MG63 (cell line): ENCODE results near the gene EXOC4. TPM values are rescaled to one million over a fixed set of nuclear protein-coding genes. Genes with fewer than 3 reads are reported as not detected.
"Not testable (repeated sequence)": the region's sequence is repeated elsewhere in the genome, so short reads cannot be mapped to it uniquely, and the experiment has no call there.

Experiments used
- DNase-seq: peaks from one replicate; pipeline ENCODE4 v3.0.0-alpha.2; 2020
- H3K27me3 ChIP-seq: fragments of 250-450 bp; sonication (Bioruptor Pico); 2 replicates; pipeline ENCODE4 v1.5.1; 2020; ENCODE audit warnings: mild to moderate bottlenecking, moderate library complexity
- H3K36me3 ChIP-seq: fragments of 250-450 bp; sonication (Bioruptor Pico); 2 replicates; pipeline ENCODE4 v1.5.1; 2020; ENCODE audit warnings: mild to moderate bottlenecking, moderate library complexity
- H3K4me3 ChIP-seq: fragments of 250-450 bp; sonication (Bioruptor Pico); 2 replicates; pipeline ENCODE4 v1.5.1; 2020; ENCODE audit warnings: mild to moderate bottlenecking, moderate library complexity
- H3K9me3 ChIP-seq: fragments of 250-450 bp; sonication (Bioruptor Pico); 2 replicates; pipeline ENCODE4 v1.5.1; 2020; ENCODE audit warnings: mild to moderate bottlenecking, moderate library complexity
- total RNA-seq: library from RNA; depleted of rRNA; stranded (reverse); fragments of >200 nt; shearing (Covaris generic); gene quantifications from 2 replicates; pipeline ENCODE4 v1.2.3, GENCODE V29; 2014; ENCODE audit warnings: low replicate concordance

The EXOC4 gene
- total RNA-seq, 1 experiment from 2014 or later: 24.1 TPM

DNA sequence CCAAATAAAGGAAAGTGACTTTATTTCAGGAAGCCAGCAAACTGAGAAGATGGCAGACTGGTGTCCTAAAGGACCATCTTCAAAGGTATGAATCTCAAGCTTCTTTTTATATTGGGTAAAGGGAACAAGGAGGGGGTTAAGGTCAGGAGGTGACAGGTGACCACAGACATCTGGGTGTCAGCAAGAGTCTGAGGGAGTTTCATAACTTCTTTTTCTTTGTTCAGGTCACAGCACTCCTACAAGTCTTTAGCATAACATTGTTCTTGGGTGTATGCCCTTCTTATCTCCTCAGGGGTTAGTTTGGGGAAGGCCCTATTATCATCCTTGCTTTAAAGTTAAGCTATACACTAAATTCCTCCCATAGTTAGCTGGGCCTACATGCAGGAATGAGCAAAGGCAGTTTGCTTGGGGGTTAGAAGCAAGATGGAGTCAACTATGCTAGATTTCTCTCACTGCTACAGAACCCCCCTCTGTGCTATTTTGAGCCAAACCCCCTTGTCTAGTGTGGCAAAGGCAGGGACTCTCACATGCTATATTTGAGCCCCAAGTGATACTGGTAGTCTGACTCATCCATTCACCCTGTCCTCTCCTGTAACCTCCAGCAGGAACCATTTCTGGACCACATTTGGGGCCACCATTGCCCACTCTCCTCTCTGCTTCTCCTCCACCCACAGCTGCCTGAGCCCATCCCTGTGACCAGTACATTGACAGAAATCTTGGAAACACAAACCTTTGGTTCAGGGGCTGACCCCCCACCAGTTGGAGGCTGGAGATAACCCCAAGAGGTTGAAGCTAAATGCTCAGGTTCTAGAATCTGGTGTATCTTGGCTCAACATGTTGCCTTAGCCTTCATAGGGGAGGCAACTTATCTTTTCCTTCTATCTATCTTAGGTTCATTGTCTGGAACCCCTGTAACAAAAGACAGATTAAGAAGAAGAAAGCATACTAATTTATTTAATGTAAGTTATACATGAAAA is 818.8 kb downstream of the EXOC4 start:
- Histone ChIP-seq H3K9me3 (no peaks in the 10 kb centered on the region), H3K27me3 (no peaks in the 10 kb centered on the region), H3K4me3 (no peak overlapping the region), H3K36me3 (no peaks in the 10 kb centered on the region)
- no peak for DNase-seq

GRCh38 chr7:134073276-134073675 is 820.4 kb downstream of the EXOC4 start:
- no peak for DNase-seq
- H3K36me3 ChIP-seq: no peaks in the 10 kb centered on the region
- no peak overlapping the region for H3K4me3 ChIP-seq

GRCh38 chr7:134075799-134076198 is 822.9 kb downstream of the EXOC4 start:
- Histone ChIP-seq H3K36me3 (no peaks in the 10 kb centered on the region), H3K4me3 (no peak overlapping the region), H3K27me3 (no peaks in the 10 kb centered on the region), H3K9me3 (no peaks in the 10 kb centered on the region)
- no peak for DNase-seq

More at GRCh38 chr7:134073276-134073675, 820.4 kb downstream of the EXOC4 start:
- Histone ChIP-seq H3K27me3 (no peaks in the 10 kb centered on the region), H3K9me3 (no peaks in the 10 kb centered on the region)

- not testable (repeated sequence) for H3K9me3 ChIP-seq, H3K36me3 ChIP-seq, DNase-seq, H3K4me3 ChIP-seq, H3K27me3 ChIP-seq
These were observed 824.7 kb downstream of the EXOC4 start for GRCh38 chr7:134077560-134077959.

DNA sequence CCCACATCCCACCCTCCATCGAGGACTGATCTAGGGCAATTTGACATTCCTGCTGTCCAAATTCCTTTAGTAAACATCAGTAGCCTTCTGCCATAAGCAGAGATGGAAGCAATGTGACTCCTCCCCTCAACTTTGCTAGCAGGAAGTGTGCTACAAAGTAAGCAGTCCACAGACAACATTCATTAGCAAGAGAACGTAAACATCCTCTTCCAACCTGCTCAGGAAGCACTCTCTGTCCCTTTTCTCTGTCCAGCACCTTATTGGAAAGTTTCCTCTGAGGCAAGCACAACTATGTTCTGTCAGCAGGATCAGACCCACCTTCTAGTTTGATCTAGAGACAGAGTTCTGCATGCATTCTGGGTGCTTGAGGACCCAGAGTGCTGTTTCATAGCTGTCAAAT is 826.1 kb downstream of the EXOC4 start:
- Histone ChIP-seq H3K9me3 (no peaks in the 10 kb centered on the region), H3K36me3 (no peaks in the 10 kb centered on the region), H3K27me3 (no peaks in the 10 kb centered on the region), H3K4me3 (no peak overlapping the region)
- DNase-seq: no peak

DNA sequence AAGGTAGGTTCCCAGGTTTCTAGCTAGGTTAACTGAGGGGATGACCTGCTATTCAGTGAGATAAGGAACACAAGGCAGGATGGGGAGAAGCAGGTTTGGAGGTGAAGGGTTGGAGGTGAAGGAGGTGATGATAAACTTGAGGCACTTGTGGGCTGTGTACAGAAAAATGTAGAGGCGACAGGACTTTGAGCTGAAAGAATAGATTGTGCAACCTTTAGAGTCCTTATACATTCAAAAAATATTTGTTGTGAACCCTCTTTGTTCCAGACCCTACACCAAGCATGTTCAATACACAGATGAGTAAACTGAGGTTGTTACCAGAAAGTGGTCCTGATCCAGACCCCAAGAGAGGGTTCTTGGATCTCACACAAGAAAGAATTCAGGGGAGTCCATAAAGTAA is 828.8 kb downstream of the EXOC4 start:
- Histone ChIP-seq H3K9me3 (no peaks in the 10 kb centered on the region), H3K4me3 (no peak overlapping the region), H3K36me3 (no peaks in the 10 kb centered on the region), H3K27me3 (no peaks in the 10 kb centered on the region)
- no peak for DNase-seq

GRCh38 chr7:134083766-134084487 is 831.0 kb downstream of the EXOC4 start:
- no peaks in the 10 kb centered on the region for H3K9me3 ChIP-seq
- H3K4me3 ChIP-seq: no peak overlapping the region
- no peaks in the 10 kb centered on the region for H3K36me3 ChIP-seq
- no peaks in the 10 kb centered on the region for H3K27me3 ChIP-seq
- DNase-seq: no peak

DNA sequence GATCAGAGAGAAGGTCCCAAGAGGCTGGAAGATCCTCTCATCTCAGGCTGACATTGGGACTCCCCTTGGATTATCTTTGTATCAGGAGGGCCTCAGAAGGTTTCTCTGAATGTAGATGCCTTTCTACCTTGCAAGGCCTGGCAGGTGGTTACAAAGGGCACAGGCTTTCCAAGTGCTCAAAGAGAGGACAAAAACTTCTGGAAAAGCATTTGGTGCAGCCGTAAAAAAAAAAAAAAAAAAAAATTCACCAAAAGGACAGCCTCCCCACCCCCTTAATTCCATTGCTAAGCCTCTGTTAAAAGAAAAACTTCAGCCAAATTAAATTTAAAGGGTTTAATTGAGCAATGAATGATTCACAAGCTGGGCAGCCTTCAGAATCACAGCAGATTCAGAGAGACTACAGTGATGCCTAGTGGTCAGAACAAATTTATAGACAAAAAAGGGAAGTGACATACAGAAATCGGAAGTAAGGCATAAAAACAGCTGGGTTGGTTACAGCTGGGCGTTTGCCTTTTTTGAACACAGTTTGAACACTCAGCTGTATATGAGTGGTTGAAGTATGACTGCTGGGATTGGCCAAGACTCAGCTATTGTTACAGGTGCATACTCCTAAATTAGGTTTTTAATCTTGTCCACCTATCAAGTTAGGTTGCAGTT is 831.7 kb downstream of the EXOC4 start:
- H3K4me3 ChIP-seq: no peak overlapping the region
- no peaks in the 10 kb centered on the region for H3K36me3 ChIP-seq
- H3K27me3 ChIP-seq: no peaks in the 10 kb centered on the region
- H3K9me3 ChIP-seq: no peaks in the 10 kb centered on the region
- DNase-seq: no peak

DNA sequence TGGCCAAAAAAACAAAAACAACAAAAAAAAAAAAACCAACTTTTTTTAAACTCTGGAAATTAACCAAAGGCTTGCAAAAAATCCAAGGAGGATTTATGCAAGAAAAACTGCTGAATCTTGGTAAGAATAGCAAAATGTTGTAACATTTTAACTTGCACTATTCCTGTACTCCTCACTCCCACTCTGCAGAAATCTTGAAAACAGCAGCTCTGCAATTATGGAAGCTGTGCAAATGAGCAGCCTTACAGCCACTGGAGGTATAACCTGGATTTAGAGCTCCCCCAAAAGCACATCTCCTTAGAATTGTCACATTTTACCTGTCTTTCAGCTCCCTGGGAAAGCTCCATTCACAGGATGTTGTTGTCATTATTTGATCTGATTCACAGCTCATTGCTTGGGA is 832.4 kb downstream of the EXOC4 start:
- no peak for DNase-seq
- no peak overlapping the region for H3K4me3 ChIP-seq
- H3K27me3 ChIP-seq: no peaks in the 10 kb centered on the region
- no peaks in the 10 kb centered on the region for H3K9me3 ChIP-seq
- H3K36me3 ChIP-seq: no peaks in the 10 kb centered on the region

DNA sequence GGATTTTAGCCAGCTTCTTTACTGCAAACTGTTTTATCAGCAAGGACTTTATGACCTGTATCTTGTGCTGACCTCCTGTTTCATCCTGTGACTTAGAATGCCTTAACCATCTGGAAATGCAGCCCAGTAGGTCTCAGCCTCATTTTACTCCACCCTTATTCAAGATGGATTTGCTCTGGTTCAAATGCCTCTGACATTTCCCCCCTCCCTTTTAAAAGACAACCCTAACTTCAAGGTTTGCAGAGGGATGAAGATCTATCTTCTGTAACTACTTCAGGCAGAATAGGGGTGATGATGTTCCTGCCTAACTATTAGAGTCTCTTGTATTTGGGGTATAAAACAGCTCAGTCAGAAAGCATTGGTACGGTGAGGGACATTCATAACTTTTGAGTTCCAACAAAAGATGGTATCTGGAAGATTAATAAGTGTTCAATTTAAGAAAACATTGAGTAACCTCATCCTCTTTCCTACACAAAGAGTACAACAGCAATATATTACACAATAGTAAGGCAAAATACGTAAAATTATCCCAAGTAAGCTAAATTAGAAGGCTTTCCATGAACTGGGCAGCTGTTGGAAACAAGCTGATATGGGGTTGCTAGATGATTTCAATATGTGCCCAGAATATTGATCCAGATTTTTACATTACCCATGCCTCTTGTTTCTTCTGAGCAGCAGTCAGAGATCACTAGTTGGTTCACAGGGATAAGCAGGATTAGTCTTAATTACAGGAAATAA is 834.3 kb downstream of the EXOC4 start:
- Histone ChIP-seq H3K9me3 (no peaks in the 10 kb centered on the region), H3K36me3 (no peaks in the 10 kb centered on the region), H3K4me3 (no peak overlapping the region), H3K27me3 (no peaks in the 10 kb centered on the region)
- DNase-seq: no peak

DNA sequence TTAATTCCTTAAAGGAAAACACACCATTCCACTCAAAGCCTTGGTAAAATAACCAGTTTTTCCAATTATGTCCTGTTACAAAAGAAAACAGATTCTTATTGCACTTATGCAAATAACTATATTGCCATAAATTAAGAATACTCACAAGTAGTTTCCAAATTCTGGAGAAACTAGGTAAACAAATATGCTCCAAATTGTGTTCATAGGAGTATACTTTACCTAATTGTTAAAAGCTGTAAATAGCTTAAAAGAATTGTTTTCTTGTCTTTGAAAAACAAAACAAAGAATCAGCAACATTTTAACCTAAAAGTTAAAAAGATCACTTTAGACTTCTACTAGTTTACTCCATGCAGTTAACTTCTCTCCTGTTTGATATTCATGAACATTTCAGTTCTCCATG is 835.3 kb downstream of the EXOC4 start:
- Histone ChIP-seq H3K27me3 (no peaks in the 10 kb centered on the region), H3K9me3 (no peaks in the 10 kb centered on the region), H3K4me3 (no peak overlapping the region), H3K36me3 (no peaks in the 10 kb centered on the region)
- no peak for DNase-seq

GRCh38 chr7:134089446-134089845 is 836.6 kb downstream of the EXOC4 start:
- no peak overlapping the region for H3K4me3 ChIP-seq
- no peaks in the 10 kb centered on the region for H3K27me3 ChIP-seq
- no peak for DNase-seq
- H3K36me3 ChIP-seq: no peaks in the 10 kb centered on the region
- H3K9me3 ChIP-seq: no peaks in the 10 kb centered on the region

GRCh38 chr7:134098072-134098471 is 845.2 kb downstream of the EXOC4 start:
- H3K27me3 ChIP-seq: no peaks in the 10 kb centered on the region
- no peaks in the 10 kb centered on the region for H3K36me3 ChIP-seq
- no peak for DNase-seq
- no peaks in the 10 kb centered on the region; the same call in 1 of the 2 replicates for H3K9me3 ChIP-seq
- H3K4me3 ChIP-seq: no peak overlapping the region

DNA sequence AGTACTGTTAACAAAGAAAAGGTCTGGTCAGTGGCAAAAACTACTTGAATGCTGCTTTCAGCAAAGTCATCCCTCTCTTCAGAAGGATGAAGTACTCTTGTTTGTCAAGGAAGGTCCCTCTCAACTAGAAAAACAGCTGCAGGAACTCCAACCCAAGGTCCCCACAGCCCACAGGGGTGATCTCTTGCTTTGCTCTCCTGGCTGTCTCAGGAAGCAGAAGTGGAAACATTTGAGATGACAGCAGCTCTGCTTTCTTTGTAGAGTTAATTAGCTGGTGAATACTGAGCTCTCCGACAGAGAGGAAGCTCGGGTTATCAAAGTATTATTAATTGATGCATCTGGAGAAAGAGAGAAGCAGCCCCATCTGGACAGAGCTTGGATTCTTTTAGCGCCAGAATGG is 848.8 kb downstream of the EXOC4 start:
- no peaks in the 10 kb centered on the region for H3K36me3 ChIP-seq
- H3K27me3 ChIP-seq: no peaks in the 10 kb centered on the region
- no peak overlapping the region for H3K4me3 ChIP-seq
- H3K9me3 ChIP-seq: no peaks in the 10 kb centered on the region
- no peak for DNase-seq

GRCh38 chr7:134104166-134104565 is 851.3 kb downstream of the EXOC4 start:
- Histone ChIP-seq H3K9me3 (no peaks in the 10 kb centered on the region), H3K36me3 (no peaks in the 10 kb centered on the region), H3K4me3 (no peak overlapping the region), H3K27me3 (no peaks in the 10 kb centered on the region)
- no peak for DNase-seq

DNA sequence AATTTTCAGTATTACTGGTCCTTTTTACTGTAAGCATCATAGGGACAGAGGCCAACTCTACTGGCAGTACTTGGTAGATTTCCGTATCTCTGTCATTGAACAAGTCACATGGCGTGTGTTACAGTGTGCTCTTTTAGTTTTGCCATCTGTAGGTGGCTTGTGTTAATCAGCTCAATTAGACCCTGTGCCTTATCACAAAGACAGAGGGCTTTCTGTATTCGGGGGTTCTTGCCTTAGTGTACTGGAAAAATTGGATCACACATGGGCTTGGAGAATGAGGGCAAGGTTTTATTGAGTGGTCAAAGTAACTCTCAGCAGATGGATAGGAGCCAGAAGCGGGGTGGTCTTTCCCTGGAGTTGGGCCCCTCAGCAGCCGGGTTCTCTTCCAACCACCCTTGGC is 853.0 kb downstream of the EXOC4 start:
- Histone ChIP-seq H3K9me3 (no peaks in the 10 kb centered on the region), H3K27me3 (no peaks in the 10 kb centered on the region), H3K4me3 (no peak overlapping the region), H3K36me3 (no peaks in the 10 kb centered on the region)
- no peak for DNase-seq

- Histone ChIP-seq H3K4me3 (no peak overlapping the region), H3K9me3 (no peaks in the 10 kb centered on the region), H3K36me3 (no peaks in the 10 kb centered on the region), H3K27me3 (no peaks in the 10 kb centered on the region)
- no peak for DNase-seq
These were observed 855.9 kb downstream of the EXOC4 start for GRCh38 chr7:134108802-134109201.
